Uterus (tissue), 4 donors: ENCODE measurements around the gene KLF4. TPM values are rescaled to one million over a fixed set of nuclear protein-coding genes. Genes with fewer than 3 reads are reported as not detected.

Experiments used
- DNase-seq, 2 donors: peaks; one replicate each; pipeline ENCODE4 v3.0.0-alpha.2; 2019 to 2020
- H3K27ac ChIP-seq, 2 donors: fragments of 200-600 bp; sonication (generic); 1 replicate in 1 of 2; 2 replicates in 1 of 2; pipeline ENCODE4 v1.5.1; 2016 to 2018
- H3K27me3 ChIP-seq, 2 donors: fragments of 200-600 bp; sonication (generic); one replicate each; pipeline ENCODE4 v1.5.1; 2018 to 2019; ENCODE audit warnings: control low read depth in 1 of 2
- H3K36me3 ChIP-seq, 2 donors: fragments of 200-600 bp; sonication (generic); one replicate each; pipeline ENCODE4 v1.5.1; 2019; ENCODE audit warnings: control low read depth in 1 of 2
- H3K4me1 ChIP-seq, 2 donors: fragments of 200-600 bp; sonication (generic); one replicate each; pipeline ENCODE4 v1.5.1; 2018 to 2019; ENCODE audit warnings: control low read depth in 1 of 2
- H3K4me3 ChIP-seq, 2 donors: fragments of 200-600 bp; sonication (generic); 1 replicate in 1 of 2; 2 replicates in 1 of 2; pipeline ENCODE4 v1.5.1; 2018 to 2019; ENCODE audit warnings: mild to moderate bottlenecking in 1 of 2
- H3K9me3 ChIP-seq, 2 donors: fragments of 200-600 bp; sonication (generic); one replicate each; pipeline ENCODE4 v1.5.1; 2019; ENCODE audit warnings: control low read depth in 1 of 2
- POLR2A ChIP-seq, 2 donors: fragments of 450-650 bp; IDR thresholded peaks; one replicate each; pipeline ENCODE4 v1.6.1; 2016; ENCODE audit warnings: antibody characterized with exemption in 2 of 2, mild to moderate bottlenecking in 1 of 2, moderate library complexity in 1 of 2
- intact Hi-C: fragments of 100-400 bp; cut with DNase I; formaldehyde crosslinking; loops from one replicate; pipeline ENCODE4 v1.15.1; 2023; ENCODE audit warnings: low total_unique reads
- total RNA-seq, 4 donors: library from RNA; depleted of rRNA in 3 of 4; stranded (reverse); fragments of >200 nt in 3 of 4; gene quantifications; one replicate each; pipeline versions ENCODE4 v1.1.0 to v1.2.4, GENCODE V29; 2014 to 2023
- TF ChIP-seq, protein P1 (sequence below), 4 experiments: fragments of 200-600 bp in 2 of 4; fragments of 450-650 bp in 2 of 4; sonication (generic) in 2 of 4; IDR thresholded peaks; one replicate each; pipeline ENCODE4 v1.5.1; 2016 to 2019; ENCODE audit warnings: antibody characterized with exemption in 4 of 4, mild to moderate bottlenecking in 2 of 4, moderate library complexity in 1 of 4
- donor health status: DM: yes; HTN: yes; CAD: no.

Gene KLF4
- total RNA-seq, 4 donors from 2014 or later = 20.2 to 152 (median 94.7) TPM

DNA sequence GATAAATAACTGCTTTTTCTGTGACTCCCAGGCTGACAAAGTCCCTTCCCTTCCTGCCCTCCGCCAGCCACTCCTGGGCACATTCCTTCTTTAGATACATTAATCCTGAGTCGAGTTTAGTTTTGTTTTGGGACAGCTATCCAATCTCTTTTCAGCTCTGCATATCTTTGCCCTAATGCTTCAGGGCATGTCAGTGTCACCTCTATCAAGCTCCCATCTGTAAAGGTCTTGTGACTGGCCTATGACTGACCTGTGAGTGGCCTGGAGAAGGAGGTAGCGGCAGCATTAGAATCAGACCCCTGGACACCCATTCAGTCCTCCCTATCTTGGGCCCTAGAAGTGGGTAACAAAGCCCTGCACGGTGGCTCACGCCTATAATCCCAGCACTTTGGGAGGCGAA, 34.0 kb upstream of the KLF4 start:
- TF ChIP-seq, protein P1, sequence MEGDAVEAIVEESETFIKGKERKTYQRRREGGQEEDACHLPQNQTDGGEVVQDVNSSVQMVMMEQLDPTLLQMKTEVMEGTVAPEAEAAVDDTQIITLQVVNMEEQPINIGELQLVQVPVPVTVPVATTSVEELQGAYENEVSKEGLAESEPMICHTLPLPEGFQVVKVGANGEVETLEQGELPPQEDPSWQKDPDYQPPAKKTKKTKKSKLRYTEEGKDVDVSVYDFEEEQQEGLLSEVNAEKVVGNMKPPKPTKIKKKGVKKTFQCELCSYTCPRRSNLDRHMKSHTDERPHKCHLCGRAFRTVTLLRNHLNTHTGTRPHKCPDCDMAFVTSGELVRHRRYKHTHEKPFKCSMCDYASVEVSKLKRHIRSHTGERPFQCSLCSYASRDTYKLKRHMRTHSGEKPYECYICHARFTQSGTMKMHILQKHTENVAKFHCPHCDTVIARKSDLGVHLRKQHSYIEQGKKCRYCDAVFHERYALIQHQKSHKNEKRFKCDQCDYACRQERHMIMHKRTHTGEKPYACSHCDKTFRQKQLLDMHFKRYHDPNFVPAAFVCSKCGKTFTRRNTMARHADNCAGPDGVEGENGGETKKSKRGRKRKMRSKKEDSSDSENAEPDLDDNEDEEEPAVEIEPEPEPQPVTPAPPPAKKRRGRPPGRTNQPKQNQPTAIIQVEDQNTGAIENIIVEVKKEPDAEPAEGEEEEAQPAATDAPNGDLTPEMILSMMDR (IDR thresholded peaks at IDR 0.05) = no peak
- no peak for TF ChIP-seq POLR2A (IDR thresholded peaks at IDR 0.05)
- H3K36me3 ChIP-seq = no peaks in the 10 kb centered on the region
- intact Hi-C loops = no loop called here
- no peaks in the 10 kb centered on the region for H3K4me1 ChIP-seq
- no peak overlapping the region for H3K4me3 ChIP-seq
- no peaks in the 10 kb centered on the region for H3K9me3 ChIP-seq
- no peak overlapping the region for H3K27ac ChIP-seq
- no peaks in the 10 kb centered on the region for H3K27me3 ChIP-seq
- no peak for DNase-seq

DNA sequence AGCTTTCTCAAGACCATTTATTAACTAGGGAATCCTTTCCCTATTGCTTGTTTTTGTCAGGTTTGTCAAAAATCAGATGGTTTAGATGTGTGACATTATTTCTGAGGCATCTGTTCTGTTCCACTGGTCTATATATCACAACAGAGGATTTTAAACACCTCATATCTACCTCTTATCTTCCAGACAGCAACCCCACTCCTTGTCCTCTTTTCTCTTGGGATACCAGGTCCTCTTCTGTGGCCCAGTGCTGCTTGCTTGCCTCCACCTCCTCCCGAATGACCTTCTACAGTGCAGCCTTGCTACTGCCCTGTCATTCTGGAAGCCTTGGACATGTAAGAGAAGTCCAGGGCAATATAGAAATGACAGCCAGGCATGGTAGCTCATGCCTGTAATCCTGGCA, 30.6 kb upstream of the KLF4 start:
- Histone ChIP-seq H3K4me3 (no peak overlapping the region), H3K4me1 (no peaks in the 10 kb centered on the region), H3K36me3 (no peaks in the 10 kb centered on the region), H3K27me3 (no peaks in the 10 kb centered on the region), H3K9me3 (no peaks in the 10 kb centered on the region), H3K27ac (no peak overlapping the region)
- intact Hi-C loops = no loop called here
- DNase-seq = no peak
- no peak for TF ChIP-seq POLR2A (IDR thresholded peaks at IDR 0.05)
- TF ChIP-seq, protein P1 (IDR thresholded peaks at IDR 0.05) = no peak

DNA sequence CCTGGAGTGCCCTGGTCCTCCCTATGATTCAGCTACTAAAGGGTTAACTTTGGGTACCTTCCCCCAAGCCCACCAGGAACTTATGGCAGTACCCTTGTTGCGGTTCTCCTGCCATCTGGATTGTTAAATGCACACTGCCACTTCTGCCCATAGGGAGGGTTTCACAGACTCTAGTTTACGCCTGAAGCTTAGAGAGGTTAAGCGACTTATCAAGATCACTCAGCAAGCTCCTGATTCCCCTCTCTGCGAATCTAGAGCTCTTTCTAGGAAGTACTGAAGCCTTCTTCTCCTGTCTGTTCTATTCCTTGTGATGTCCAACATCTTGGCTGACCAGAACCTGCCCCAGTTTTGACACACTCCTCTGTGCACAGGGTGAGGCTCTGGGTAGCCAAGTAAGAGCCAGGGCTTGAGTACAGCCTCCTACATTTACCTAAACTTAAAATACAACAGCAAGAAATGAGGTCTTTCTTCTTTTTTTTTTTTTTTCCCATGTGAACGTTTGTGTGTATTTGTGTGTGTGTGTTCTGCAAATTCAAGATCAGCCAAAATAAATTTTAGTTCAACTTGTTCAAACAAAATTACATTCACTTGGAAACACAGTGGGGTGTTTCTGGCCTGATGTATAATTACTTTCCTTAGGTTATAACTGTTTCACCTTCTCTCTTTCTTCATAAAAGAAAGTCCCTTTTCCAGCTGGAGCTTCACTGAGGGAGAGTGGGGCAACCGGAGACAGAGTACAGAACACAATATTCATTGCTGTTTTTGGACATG, 28.7 kb upstream of the KLF4 start:
- H3K27me3 ChIP-seq = no peaks in the 10 kb centered on the region
- H3K36me3 ChIP-seq = no peaks in the 10 kb centered on the region
- H3K4me1 ChIP-seq = no peaks in the 10 kb centered on the region
- H3K27ac ChIP-seq = no peak overlapping the region
- no peaks in the 10 kb centered on the region for H3K9me3 ChIP-seq
- TF ChIP-seq, protein P1 (IDR thresholded peaks at IDR 0.05) = no peak
- TF ChIP-seq POLR2A (IDR thresholded peaks at IDR 0.05) = no peak
- H3K4me3 ChIP-seq = no peak overlapping the region
- DNase-seq = no peak
- intact Hi-C loops = no loop called here

DNA sequence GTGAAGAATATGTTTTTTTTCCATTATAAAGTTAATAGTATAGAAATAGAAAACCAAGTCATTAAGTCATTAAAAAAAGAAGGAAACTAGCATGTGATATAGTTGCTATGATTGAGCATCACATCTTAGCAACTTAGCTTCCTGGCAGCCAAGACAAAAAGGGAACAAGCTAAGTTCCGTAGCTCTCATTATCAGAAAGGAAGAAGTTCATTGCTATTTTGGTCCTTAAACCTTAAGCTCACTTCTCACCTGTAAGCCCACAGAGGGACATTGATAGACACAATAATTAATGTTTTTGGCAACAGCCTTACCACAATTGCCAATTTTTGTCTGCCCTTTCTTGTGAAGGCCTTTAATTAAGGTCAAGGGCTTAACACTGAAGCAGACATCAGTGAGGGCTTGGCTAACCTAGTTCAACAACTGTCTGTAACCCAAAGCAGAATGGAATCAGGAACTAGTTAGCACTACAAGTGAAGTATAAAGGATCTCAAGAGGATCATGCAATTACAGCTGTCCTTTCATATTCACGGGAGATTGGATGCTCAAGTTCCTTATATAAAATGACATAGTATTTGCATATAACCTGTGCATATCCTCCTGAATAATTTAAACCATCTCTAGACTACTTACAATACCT, 24.0 kb upstream of the KLF4 start:
- H3K4me3 ChIP-seq = no peak overlapping the region
- H3K27ac ChIP-seq = no peak overlapping the region
- H3K27me3 ChIP-seq = no peaks in the 10 kb centered on the region
- TF ChIP-seq, protein P1 (IDR thresholded peaks at IDR 0.05) = no peak
- TF ChIP-seq POLR2A (IDR thresholded peaks at IDR 0.05) = no peak
- H3K36me3 ChIP-seq = no peaks in the 10 kb centered on the region
- no peak for DNase-seq
- H3K4me1 ChIP-seq = no peaks in the 10 kb centered on the region
- intact Hi-C loops = no loop called here
- no peaks in the 10 kb centered on the region for H3K9me3 ChIP-seq
